Activated effector memory CD4-positive, alpha-beta T cell treated with Interleukin-2 at 50 U/mL for 16 hours (primary cell): ENCODE results near the gene ABCA7.

Experiments
- DNase-seq: peaks from one replicate; pipeline ENCODE4 v3.0.0-alpha.2; 2020

Gene ABCA7

GRCh38 chr19:1060689-1061088 is 20.8 kb downstream of the ABCA7 start:
- DNase-seq: no peak

GRCh38 chr19:1061987-1062386 is 22.1 kb downstream of the ABCA7 start:
- no peak for DNase-seq

- DNase-seq: no peak
Measured at GRCh38 chr19:1062387-1063029, 22.6 kb downstream of the ABCA7 start.

DNA sequence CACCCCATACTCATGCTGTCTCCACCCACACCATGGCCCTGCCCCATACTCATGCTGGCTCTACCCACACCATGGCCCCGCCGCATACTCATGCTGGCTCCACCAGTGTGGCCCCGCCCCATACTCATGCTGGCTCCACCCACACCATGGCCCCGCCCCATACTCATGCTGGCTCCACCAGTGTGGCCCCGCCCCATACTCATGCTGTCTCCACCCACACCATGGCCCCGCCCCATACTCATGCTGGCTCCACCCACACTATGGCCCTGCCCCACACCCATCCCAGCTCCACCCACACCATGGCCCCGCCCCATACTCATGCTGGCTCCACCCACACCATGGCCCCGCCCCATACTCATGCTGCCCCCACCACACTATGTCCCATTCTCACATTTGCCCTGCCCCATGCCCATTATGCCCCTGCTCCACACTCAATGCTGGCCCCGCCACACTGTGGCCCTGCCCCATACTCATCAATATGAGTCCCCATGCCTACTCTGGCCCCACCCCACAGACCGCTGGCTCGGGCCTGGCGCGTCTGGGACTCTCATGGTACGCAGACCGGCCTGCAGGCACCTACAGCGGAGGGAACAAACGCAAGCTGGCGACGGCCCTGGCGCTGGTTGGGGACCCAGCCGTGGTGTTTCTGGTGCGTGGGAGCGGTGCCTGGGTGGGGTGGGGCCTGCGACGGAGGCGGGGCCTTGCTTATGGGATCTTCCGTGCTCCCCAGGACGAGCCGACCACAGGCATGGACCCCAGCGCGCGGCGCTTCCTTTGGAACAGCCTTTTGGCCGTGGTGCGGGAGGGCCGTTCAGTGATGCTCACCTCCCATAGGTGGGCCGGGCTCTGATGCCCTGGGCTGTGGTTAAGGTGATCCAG is 23.4 kb downstream of the ABCA7 start:
- DNase-seq: peak; percentile 43

DNA sequence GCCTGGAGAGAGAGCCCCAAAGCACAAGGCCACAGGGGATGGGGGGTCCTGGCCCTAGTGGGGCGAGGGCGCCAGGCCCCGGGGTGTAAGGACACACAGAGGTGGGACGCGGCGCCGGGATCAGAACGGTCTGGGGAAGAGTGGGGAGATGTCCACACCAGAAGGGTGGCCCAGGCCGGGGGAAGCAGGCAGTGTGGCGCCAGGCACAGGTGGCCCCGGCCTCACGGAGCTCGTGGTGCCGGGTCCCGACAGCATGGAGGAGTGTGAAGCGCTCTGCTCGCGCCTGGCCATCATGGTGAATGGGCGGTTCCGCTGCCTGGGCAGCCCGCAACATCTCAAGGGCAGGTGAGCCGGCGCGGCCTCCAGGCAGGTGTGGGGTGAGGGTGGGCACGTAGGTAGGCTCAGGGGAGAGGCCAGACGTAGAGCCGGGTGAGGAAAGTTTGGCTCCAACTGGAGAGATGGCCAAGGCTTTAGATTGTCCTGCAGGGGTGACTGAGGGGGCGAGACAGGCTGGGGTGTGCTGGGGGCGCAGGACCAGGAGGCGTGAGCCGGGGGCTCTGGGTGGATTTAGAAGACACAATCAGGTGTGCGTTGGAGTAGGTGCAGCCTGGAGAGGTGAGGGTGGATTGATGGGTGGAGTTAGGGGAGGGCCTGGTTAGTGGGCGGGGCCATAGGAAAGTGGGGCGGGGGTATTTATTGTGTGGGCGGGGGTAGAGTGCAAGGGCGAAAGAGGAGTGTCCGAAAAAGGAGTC is 24.2 kb downstream of the ABCA7 start:
- no peak for DNase-seq

- peak; percentile 66 for DNase-seq
Measured at GRCh38 chr19:1064661-1065605, 25.0 kb downstream of the ABCA7 start.

GRCh38 chr19:1065606-1066109 is 25.8 kb downstream of the ABCA7 start:
- no peak for DNase-seq

GRCh38 chr19:1066251-1066747 is 26.4 kb downstream of the ABCA7 start:
- no peak for DNase-seq

GRCh38 chr19:1066748-1067340 is 26.9 kb downstream of the ABCA7 start, which contains the start of gene ARHGAP45:
Gene ARHGAP45, plus strand, starts transcription at chr19:1067167. Its CDS starts 239 bp downstream, at chr19:1067406.
- peak; percentile 80 for DNase-seq

- no peak for DNase-seq
Measured at GRCh38 chr19:1067341-1067957, 27.5 kb downstream of the ABCA7 start.

DNA sequence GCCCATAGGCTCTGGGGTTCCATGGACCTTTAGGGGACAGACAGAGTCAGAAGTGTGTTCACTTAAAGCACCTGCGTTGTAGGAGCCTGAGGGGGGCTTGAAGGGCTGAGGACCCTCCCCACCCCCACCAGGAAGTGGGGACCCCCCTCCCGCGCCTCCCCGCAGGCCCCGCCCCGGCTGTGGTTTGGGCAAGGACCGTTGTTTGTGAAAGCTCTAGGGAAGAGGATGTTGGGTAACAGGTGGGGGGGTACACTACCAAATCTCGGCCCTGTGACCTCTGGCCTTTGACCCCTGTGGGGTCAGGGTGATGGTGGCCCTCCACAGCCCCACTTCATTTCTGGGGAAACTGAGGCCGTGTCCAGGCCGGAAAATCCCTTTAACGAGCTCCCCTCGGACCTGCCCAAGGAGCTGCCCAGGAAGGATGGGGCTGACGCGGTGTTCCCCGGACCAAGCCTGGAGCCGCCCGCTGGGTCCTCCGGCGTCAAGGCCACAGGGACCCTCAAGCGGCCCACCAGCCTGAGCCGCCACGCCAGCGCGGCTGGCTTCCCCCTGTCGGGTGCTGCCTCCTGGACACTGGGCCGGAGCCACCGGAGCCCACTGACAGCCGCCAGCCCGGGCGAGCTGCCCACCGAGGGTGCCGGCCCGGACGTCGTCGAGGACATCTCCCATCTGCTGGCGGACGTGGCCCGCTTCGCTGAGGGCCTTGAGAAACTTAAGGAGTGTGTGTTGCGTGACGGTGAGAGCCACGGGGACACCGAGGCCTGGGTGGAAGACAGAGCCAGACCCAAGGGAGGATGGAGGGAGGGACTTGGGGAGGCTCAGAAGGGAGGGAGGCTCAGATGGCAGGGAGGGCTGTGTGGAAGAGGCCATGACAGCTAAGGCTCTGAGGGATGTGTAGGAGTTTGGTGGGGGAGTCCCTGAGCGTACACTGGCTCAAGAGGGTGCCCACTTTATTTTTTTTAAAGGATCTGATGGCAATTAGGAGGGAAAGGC is 28.4 kb downstream of the ABCA7 start:
- peak; percentile 73 for DNase-seq

DNA sequence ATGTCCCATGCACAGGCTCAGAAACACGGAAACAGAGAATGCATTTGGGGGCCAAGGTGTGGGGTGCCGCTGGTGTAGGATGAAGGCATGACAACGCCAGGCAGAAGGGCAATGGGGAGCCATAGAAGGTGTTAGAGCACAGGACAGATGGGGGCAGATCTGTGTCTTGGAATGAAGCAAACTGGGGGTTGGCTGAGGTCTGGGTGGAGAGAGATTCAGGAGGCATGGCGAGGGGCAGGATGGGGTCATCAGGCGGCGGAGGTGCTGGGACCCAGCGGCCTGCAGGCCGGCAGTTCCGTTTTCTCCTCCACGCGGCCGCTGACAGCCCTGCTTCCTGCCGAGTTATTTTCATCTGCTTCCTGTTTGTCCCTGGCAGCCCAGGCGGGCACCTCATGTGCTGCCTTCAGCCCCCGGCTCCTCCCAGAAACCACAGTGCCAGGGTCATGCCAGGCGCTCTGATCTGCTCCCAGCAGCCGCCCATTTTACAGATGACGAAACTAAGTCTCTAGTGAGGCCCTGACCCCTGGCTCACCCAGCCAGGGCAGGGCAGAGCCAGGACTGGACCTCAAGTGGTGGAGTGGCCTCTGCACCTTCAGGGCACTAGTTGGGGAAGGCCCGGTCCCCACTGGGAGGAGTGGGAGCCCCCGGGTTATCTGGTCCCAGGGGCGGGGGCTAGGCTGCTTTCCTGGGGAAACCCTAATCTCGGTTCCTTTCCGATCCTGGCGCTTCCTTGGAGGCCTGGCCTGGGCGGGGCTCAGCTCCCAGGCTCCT is 29.3 kb downstream of the ABCA7 start:
- peak; percentile 76 for DNase-seq

DNA sequence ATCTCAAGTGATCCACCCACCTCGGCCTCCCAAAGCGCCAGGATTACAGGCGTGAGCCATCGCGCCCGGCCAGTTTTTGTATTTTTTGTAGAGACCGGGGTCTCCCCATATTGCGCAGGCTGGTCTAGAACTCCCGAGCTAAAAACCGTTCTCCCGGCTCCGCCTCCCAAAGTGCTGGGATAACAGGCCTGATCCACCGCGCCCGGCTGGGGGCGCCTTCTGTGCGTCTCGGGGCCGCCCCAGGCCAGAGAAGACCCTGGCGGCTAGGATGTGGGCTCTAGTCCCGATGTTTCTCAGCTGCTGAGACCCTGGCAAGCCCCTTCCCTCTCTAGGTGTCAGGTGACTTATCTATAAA is 30.6 kb downstream of the ABCA7 start:
- DNase-seq: no peak

GRCh38 chr19:1070931-1071791 is 31.3 kb downstream of the ABCA7 start:
- DNase-seq: no peak

DNA sequence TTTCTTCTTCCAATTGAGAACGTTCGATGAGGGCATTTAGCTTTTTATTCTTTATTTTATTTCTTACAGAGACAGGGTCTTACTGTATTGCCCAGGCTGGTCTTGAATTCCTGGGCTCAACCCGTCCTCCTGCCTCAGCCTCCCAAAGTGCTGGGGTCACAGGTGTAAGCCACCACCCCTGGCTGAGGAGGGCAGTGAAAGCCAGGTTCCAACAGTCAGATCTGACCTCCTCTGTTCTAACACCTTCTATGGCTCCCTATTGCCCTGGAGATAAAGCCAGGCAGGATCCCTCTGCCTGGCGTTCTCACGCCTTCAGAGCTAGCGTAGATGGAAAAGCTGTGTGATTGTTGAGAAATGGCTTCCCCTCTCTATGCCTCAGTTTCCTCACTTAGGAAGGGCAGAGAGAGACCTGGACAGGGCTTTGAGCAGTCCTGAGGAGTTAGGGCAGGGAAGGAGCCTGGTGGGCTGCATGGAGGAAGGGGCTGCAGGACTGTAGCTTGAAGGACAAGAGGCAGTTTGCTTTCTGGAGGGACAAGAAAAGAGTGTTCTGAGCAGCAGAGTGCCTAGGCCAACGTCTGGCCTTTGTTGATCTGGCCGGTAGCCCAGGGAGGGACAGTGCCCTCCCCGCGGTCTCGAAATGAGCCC is 32.6 kb downstream of the ABCA7 start:
- no peak for DNase-seq

- DNase-seq: no peak
Measured at GRCh38 chr19:1073063-1073955, 33.4 kb downstream of the ABCA7 start.
